GM12864 (cell line): ENCODE results near the gene CCDC51.
"Not testable (repeated sequence)": the region's sequence is repeated elsewhere in the genome, so short reads cannot be mapped to it uniquely, and the experiment has no call there.

Experiments
- DNase-seq: peaks from one replicate; pipeline ENCODE4 v3.0.0-alpha.2; 2011; ENCODE audit warnings: low read depth
- H3K4me3 ChIP-seq: 2 replicates; pipeline ENCODE4 v1.5.1; 2011; ENCODE audit warnings: mild to moderate bottlenecking, low read depth, low read length, control low read depth
- CTCF ChIP-seq: IDR thresholded peaks from 2 replicates; pipeline ENCODE4 v1.5.1; 2011; ENCODE audit warnings: low read depth, mild to moderate bottlenecking, moderate library complexity, low read length, control low read depth, inconsistent platforms; ENCODE audit errors: missing control alignments

CCDC51 gene

GRCh38 chr3:48402281-48402732 lies 37.6 kb downstream of the CCDC51 start:
- no peak for TF ChIP-seq CTCF
- no peak overlapping the region for H3K4me3 ChIP-seq
- no peak for DNase-seq

GRCh38 chr3:48401434-48401901 lies 38.5 kb downstream of the CCDC51 start:
- H3K4me3 ChIP-seq, DNase-seq: not testable (repeated sequence)

- TF ChIP-seq CTCF = peak; percentile 79
- H3K4me3 ChIP-seq = no peak overlapping the region
- peak; percentile 30 for DNase-seq
Observed at GRCh38 chr3:48400824-48401433, 39.0 kb downstream of the CCDC51 start.

- DNase-seq = no peak
- H3K4me3 ChIP-seq = no peak overlapping the region
- TF ChIP-seq CTCF = no peak
Observed at GRCh38 chr3:48399387-48400172, 40.3 kb downstream of the CCDC51 start.

- no peak for TF ChIP-seq CTCF
Observed at GRCh38 chr3:48398701-48399386, 41.1 kb downstream of the CCDC51 start.

GRCh38 chr3:48397767-48398681 lies 41.9 kb downstream of the CCDC51 start:
- no peak for TF ChIP-seq CTCF
- DNase-seq = no peak

More at GRCh38 chr3:48398701-48399386, 41.1 kb downstream of the CCDC51 start:
- H3K4me3 ChIP-seq = no peak overlapping the region
- no peak for DNase-seq

More at GRCh38 chr3:48397767-48398681, 41.9 kb downstream of the CCDC51 start:
- no peak overlapping the region for H3K4me3 ChIP-seq
